Motor neuron (in vitro differentiated cells): ENCODE results near the gene CTNS. TPM values are rescaled to one million over a fixed set of nuclear protein-coding genes. Genes with fewer than 3 reads are reported as not detected.
"Not testable (repeated sequence)": the region's sequence is repeated elsewhere in the genome, so short reads cannot be mapped to it uniquely, and the experiment has no call there.

Experiments used
- ATAC-seq, 8 experiments: fragments of 200-7000 bp; cut with Tn5 transposase; replicated peaks in 6 of 8; 2 replicates each; pipeline ENCODE4 v1.8.0; 2021; ENCODE audit warnings: mild to moderate bottlenecking in 8 of 8, moderate library complexity in 8 of 8
- H3K27ac ChIP-seq, 2 donors: fragments of 250-450 bp; sonication (Bioruptor Pico); 2 replicates each; pipeline ENCODE4 v1.9.0; 2021; ENCODE audit warnings: antibody characterized with exemption in 2 of 2, mild to moderate bottlenecking in 2 of 2, moderate library complexity in 1 of 2
- H3K4me1 ChIP-seq, 2 donors: fragments of 250-450 bp; sonication (Bioruptor Pico); replicated peaks in 1 of 2; 2 replicates each; pipeline ENCODE4 v1.6.1; 2021; ENCODE audit warnings: antibody characterized with exemption in 2 of 2, mild to moderate bottlenecking in 2 of 2, moderate library complexity in 1 of 2
- H3K4me3 ChIP-seq, 5 donors: fragments of 250-450 bp; sonication (Bioruptor Pico); 2 replicates each; pipeline ENCODE4 v1.9.0; 2021; ENCODE audit warnings: antibody characterized with exemption in 5 of 5, mild to moderate bottlenecking in 5 of 5, moderate library complexity in 4 of 5
- WGBS, 10 experiments: fragments of 450-650 bp; shearing (Covaris generic); methylation state at CpG; one replicate each; pipeline ENCODE4 v1.0.0; 2022; 5-methylcytosine and 5-hydroxymethylcytosine counted together
- in situ Hi-C, 9 experiments: fragments of 400-800 bp; cut with MboI; loops; one replicate each; pipeline ENCODE4 v1.15.0; 2021; ENCODE audit warnings: low sequenced_read_pairs in 9 of 9, low pct_unique_long_range_greater_than_20kb in 2 of 9; ENCODE audit not compliant: unreplicated experiment in 9 of 9
- total RNA-seq, 8 experiments: library from RNA; unstranded; fragments of 300-600 nt; gene quantifications; 2 replicates each; pipeline versions ENCODE4 v1.2.3 to v1.2.4, GENCODE V29; 2022

CTNS gene
- total RNA-seq, 8 experiments from 2014 or later: 3.0 to 16.6 (median 10.9) TPM

DNA sequence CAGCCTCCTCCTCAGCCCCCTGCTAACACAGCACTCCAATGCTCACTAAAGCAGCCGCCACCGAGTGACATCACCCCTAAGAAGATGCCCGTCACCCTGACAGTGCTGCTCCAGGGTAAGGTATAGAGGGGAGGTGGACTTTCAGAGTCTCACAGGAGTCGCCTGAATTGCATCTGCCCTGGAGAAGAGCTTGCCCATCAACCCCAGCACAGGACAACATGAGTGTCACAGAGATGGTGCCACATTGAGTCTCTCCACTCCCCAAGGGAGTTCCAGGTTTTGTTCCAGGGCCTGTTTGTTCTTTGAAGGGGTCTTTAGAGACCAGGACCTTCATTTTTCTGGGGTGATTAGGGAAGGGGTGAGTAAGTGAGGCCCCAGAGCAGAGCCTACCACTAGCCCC lies 61.6 kb downstream of the CTNS start:
- in situ Hi-C loops: no loop called here
- no peak overlapping the region for H3K4me3 ChIP-seq
- no peak overlapping the region for H3K27ac ChIP-seq
- H3K4me1 ChIP-seq: peaks cover 9 to 17% of the 10 kb centered on the region in 2 donors
- WGBS, 10 experiments: 46 to 100% (median 100%) methylated on average over 1 to 3 of the region's 4 CpGs; no CpG with 5 or more reads in 6 of the 10 experiments
- no peak for ATAC-seq

DNA sequence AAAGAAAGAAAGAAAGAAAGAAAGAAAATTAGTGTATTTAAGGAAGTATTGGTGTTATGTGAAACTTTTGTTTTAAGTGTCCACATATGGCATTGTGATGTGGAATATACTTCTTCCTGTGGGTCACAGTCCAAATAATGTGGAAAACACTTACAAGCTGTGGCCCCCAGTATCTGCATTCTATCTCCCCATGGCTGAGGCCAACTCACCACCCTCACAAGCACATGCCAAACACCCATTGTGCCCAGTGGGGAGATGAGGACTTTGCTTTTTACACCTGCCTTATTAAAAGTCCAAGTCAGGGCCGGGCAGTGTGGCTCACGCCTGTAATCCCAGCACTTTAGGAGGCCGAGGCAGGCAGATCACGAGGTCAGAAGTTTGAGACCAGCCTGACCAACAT lies 63.4 kb downstream of the CTNS start:
- no peak for ATAC-seq
- WGBS, 10 experiments: 67 to 100% (median 84%) methylated on average over 2 to 4 of the region's 4 CpGs; no CpG with 5 or more reads in 4 of the 10 experiments
- in situ Hi-C loops: no loop called here
- H3K4me3 ChIP-seq: no peak overlapping the region
- H3K4me1 ChIP-seq: peaks cover 6 to 11% of the 10 kb centered on the region in 2 donors
- no peak overlapping the region for H3K27ac ChIP-seq

DNA sequence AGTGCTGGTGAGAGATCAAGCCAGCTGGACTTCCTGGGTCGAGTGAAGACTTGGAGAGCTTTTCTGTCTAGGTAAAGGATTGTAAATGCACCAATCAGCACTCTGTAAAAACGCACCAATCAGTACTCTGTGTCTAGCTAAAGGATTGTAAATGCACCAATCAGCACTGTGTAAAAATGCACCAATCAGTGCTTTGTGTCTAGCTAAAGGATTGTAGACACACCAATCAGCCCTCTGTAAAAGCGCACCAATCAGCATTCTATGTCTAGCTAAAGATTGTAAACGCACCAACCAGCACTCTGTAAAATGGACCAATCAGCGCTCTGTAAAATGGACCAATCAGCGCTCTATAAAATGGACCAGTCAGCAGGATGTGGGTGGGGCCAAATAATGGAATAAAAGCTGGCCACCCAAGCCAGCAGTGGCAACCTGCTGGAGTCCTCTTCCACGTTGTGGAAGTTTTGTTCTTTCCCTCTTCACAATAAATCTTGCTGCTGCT lies 65.5 kb downstream of the CTNS start:
- ATAC-seq, H3K27ac ChIP-seq, H3K4me1 ChIP-seq, H3K4me3 ChIP-seq, in situ Hi-C loops: not testable (repeated sequence)
- 73 to 100% (median 89%) methylated on average over 1 to 6 of the region's 7 CpGs; no CpG with 5 or more reads in 1 of the 10 experiments for WGBS, 10 experiments

- in situ Hi-C loops: no loop called here
- Histone ChIP-seq H3K27ac (no peak overlapping the region), H3K4me3 (no peak overlapping the region), H3K4me1 (no peaks in the 10 kb centered on the region)
- 10 to 100% (median 74%) methylated on average over 1 to 17 of the region's 20 CpGs for WGBS, 10 experiments
- ATAC-seq: no peak
Measured at GRCh38 chr17:3704931-3705717, 68.6 kb downstream of the CTNS start.

DNA sequence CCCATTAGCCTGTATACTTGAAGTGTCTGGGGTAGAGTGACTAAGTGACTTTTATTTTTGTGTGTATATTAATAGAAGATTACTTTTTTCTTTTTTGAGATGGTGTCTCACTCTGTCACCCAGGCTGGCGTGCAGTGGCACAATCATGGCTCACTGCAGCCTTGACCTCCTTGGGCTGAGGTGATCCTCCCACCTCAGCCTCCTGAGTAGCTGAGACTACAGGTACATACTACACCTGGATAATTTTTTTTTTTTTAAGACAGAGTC lies 69.1 kb downstream of the CTNS start:
- H3K4me1 ChIP-seq, H3K27ac ChIP-seq, H3K4me3 ChIP-seq, in situ Hi-C loops, ATAC-seq: not testable (repeated sequence)
- 57 to 100% (median 100%) methylated on average over 1 of the region's 1 CpG; no CpG with 5 or more reads in 2 of the 10 experiments for WGBS, 10 experiments

- no peak overlapping the region for H3K27ac ChIP-seq
- in situ Hi-C loops: no loop called here
- H3K4me3 ChIP-seq: no peak overlapping the region
- 69 to 100% (median 94%) methylated on average over 1 to 3 of the region's 3 CpGs; no CpG with 5 or more reads in 2 of the 10 experiments for WGBS, 10 experiments
- ATAC-seq: no peak
- no peaks in the 10 kb centered on the region for H3K4me1 ChIP-seq
Measured at GRCh38 chr17:3708366-3708765, 71.8 kb downstream of the CTNS start.

- WGBS, 10 experiments: 48 to 100% (median 82%) methylated on average over 1 to 4 of the region's 5 CpGs
- no peak for ATAC-seq
- Histone ChIP-seq H3K4me1 (no peaks in the 10 kb centered on the region), H3K27ac (no peak overlapping the region), H3K4me3 (no peak overlapping the region)
- in situ Hi-C loops: no loop called here
Measured at GRCh38 chr17:3710951-3711383, 74.4 kb downstream of the CTNS start.

Other genes starting within 250 kb of the CTNS start
- gene OR1E1, start 238.3 kb upstream of the CTNS start, total RNA-seq: under 1 TPM in 3 of 8 experiments, not detected in 5; 0.25 to 0.33 (median 0.27) TPM
- under 1 TPM in 5 of 8 experiments, not detected in 3; 0.10 to 0.47 (median 0.14) TPM for gene OR3A3, start 225.4 kb upstream of the CTNS start, total RNA-seq
- gene OR1E2, start 202.9 kb upstream of the CTNS start, total RNA-seq: 1 to 10 TPM in 1 of 8 experiments, not detected in 7; 1.2 TPM
- 1 to 10 TPM in 1 of 8 experiments, under 1 TPM in 3, not detected in 4; 0.19 to 1.7 (median 0.72) TPM for gene SPATA22, start 164.9 kb upstream of the CTNS start, total RNA-seq
- 10 to 100 TPM in 2 of 8 experiments, under 1 TPM in 4, not detected in 2; 0.05 to 35.9 (median 0.46) TPM for gene ASPA, start 160.8 kb upstream of the CTNS start, total RNA-seq
- 1 to 10 TPM in 5 of 8 experiments, under 1 TPM in 3; 0.11 to 3.2 (median 1.2) TPM for gene TRPV3, start 78.9 kb upstream of the CTNS start, total RNA-seq
- gene TRPV1, start 27.3 kb upstream of the CTNS start, total RNA-seq: 1 to 10 TPM; 2.2 to 6.3 (median 2.8) TPM
- 10 to 100 TPM in 2 of 8 experiments, 1 to 10 TPM in 6; 6.1 to 14.4 (median 7.0) TPM for gene SHPK, start 510 bp upstream of the CTNS start, total RNA-seq
- 100 to 1,000 TPM in 2 of 8 experiments, 10 to 100 TPM in 6; 19.2 to 314 (median 43.5) TPM for gene TAX1BP3, start 31.8 kb downstream of the CTNS start, total RNA-seq
- 10 to 100 TPM; 21.1 to 60.8 (median 38.2) TPM for gene EMC6, start 32.1 kb downstream of the CTNS start, total RNA-seq
- gene P2RX5, start 59.4 kb downstream of the CTNS start, total RNA-seq: 10 to 100 TPM in 2 of 8 experiments, 1 to 10 TPM in 4, under 1 TPM in 2; 0.88 to 20.9 (median 1.3) TPM
- 1 to 10 TPM in 4 of 8 experiments, under 1 TPM in 4; 0.43 to 8.5 (median 1.2) TPM for gene HASPIN, start 87.1 kb downstream of the CTNS start, total RNA-seq
- 10 to 100 TPM; 14.0 to 47.6 (median 22.3) TPM for gene ITGAE, start 164.4 kb downstream of the CTNS start, total RNA-seq
- gene NCBP3, start 209.5 kb downstream of the CTNS start, total RNA-seq: 10 to 100 TPM; 17.7 to 57.9 (median 33.7) TPM